H4 (cell line): Measurements from ENCODE around the gene MBNL2. TPM values are rescaled to one million over a fixed set of nuclear protein-coding genes. Genes with fewer than 3 reads are reported as not detected.

Experiments
- DNase-seq: peaks from one replicate; pipeline ENCODE4 v3.0.0-alpha.2; 2015; ENCODE audit warnings: low spot score
- total RNA-seq: library from RNA; depleted of rRNA; stranded (reverse); fragments of >200 nt; shearing (Covaris generic); gene quantifications from 2 replicates; pipeline ENCODE4 v1.2.3, GENCODE V29; 2014

Gene MBNL2
- total RNA-seq, 1 experiment from 2014 or later: 28.0 TPM

DNA sequence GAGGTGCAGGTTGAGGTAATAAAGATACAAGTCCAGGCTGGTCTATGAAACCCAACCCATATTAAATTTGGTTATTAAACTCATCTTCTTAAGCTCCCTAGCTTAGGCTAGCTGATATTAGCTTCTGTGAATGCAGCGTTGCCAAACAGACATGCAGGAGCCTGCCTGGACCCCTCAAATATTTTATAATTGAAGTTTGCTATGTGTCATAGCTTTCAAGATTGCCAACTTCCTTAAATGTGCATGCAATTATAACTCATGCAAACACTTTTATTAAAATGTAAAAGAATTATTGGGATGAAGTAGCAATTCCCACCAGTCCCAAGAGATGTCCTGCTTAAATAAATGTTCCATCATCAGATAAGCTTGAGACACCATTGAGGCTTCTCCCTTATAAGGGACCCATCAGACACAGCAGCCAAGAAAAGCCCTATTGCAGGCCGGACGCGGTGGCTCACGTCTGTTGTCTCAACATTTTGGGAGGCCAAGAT lies 51.3 kb downstream of the MBNL2 start:
- no peak for DNase-seq

DNA sequence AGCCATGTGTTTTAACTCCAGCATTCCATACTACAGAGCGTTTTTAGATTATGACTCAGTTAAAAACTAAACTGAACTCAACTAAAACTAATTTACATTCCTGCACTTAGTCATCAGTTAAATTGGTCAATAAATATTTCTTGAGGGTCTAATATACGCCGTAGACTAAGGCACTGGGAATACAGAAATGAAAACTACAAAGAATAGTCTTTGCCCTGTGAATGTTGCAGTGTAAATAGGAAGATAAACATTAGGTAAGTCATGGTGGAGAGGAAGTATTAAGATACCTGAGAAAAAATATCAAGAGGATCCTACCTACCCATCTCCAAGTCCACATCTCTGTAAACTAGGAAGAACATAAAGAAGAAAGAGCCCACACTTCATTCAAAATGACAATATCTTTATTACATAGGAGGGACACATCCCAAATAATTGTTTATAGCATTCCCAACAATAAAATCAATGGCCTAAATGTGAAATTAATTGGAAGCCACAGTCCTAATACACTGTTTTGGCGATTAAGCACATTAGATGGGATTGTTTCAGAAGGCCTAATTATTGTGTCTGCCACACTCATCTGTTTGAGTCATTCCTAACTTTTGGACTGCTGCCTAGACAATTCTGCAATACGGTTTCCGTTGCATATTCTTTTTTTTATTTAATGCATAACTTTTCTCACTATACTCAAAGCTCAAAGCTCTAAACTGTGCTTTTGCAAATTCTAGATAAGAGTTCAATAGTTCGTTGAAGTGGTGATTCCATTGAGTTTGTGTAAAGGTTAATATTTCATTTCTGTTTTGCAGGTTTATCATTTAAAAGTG lies 52.9 kb downstream of the MBNL2 start:
- peak; percentile 21 for DNase-seq

DNA sequence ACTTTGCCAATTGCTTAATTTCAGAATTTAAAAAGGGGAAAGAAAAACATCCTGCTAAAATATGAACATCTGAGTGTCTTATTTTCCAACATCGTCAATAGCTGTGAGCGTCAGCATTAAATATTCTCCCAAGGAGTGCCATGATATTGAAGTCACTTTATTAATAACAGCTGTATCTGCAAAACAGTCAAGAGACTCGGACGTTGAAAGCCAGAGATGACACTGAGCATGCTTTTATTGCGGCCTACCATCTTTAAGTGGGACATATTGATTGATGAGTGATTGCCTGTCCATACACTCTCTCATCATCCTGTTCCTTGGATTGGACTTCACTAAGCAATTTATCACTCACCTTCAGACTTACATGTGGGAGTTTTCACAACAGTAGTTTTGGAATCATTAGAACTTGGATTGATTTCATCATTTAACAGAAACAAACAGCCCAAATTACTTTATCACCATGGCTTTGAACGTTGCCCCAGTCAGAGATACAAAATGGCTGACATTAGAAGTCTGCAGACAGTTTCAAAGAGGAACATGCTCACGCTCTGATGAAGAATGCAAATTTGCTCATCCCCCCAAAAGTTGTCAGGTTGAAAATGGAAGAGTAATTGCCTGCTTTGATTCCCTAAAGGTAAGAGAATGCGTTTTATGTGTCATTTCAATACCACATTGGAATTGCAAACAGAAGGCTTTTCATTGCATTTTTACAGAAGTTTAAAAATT lies 53.8 kb downstream of the MBNL2 start:
- no peak for DNase-seq

DNA sequence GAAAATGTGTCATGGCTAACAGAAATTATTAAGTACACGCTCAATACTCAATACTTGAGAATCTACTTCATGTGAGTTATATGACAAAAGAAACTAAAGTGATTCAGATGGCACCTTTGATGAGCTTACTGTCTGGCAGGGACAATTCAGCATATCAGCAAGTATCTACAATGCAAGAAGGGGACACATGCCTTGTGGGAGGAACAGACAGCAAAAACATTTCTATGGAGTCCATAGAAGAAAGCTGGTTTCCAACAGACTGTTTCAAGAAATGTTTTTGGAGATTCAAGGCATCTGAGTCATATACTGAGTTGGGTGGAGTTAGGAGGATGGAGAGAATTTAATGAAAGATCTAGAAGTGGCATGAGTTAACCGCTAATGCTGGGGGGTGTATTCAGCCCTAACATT lies 54.7 kb downstream of the MBNL2 start:
- DNase-seq: no peak

DNA sequence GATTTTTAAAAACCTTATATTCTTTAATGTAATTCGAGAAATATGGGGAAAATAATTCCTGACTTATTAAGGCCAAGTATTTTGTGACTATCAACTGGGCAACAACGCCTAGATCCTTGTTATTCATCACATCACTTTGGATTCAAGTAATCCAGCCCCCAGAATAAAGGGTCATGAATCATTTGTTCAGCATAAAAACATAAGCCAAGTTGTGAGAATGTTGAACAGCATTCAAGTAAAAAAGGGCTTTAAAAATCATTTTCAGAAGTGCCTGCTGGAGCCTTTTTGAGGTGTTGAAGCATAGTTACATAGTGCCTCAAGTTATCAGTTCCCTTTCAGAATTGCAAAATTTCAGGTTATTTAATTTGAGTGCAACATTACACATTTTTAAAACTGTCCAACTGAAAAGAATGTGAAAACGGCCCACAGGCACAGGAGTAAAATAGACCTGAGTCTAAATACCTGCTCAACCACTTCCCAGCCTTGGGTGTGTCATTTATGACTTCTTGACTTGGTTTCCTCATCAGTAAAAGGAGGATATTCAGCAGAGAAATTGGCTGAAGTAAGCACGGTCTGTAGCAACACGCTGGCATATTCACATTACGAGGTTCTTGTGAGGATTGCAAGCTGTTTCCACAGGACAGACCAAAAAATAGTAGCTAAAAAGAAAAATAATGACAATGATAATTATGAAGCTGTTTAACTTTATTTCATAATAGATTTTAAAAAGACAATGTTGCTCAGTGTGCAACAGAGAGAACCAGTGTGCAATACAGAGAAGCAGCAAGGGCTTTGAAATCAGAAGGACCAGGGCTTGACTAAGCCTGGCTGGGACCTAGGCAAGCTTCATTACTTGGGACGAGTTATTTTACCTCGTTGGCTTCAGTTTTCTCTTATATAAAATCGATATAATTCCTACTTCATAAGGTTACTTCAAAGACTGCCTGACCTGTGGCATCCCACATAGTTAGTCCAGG lies 56.6 kb downstream of the MBNL2 start:
- no peak for DNase-seq

DNA sequence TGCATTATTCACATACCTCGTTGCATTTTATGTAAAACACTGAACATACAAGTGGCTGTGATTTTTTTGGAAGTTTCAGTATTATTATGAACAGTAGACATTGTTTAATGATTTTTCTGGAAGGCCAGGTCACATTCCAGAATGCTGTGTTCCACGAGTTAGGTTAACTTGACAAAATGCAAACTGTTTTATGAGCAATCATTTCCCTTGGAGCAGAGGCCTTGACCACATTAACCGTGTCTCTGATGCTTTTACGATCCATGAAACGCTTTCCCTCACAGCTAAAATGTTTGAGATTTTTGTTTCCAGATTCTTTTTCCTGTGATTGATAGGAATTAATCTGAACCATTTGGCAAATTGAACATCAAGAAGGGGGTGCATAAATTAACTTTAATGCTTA lies 57.8 kb downstream of the MBNL2 start:
- no peak for DNase-seq

DNA sequence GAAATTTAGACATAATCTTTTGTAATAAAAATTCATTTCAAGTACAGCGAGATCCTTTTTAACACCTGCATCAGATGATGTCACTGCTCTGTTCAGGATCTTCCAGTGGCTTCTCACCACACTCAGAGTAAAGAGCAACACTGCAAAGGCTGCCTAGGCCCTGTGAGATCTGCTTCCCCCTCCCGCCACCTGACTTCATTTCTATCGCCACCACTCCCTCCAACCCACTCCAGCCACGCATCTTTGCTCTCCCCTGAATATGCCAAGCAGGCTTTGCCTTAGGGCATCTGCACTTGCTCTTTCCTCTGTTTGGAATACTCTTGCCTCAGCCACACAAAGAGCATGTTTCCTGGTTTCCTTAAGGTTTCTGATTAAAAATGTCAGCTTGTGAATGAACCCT lies 58.3 kb downstream of the MBNL2 start:
- no peak for DNase-seq

DNA sequence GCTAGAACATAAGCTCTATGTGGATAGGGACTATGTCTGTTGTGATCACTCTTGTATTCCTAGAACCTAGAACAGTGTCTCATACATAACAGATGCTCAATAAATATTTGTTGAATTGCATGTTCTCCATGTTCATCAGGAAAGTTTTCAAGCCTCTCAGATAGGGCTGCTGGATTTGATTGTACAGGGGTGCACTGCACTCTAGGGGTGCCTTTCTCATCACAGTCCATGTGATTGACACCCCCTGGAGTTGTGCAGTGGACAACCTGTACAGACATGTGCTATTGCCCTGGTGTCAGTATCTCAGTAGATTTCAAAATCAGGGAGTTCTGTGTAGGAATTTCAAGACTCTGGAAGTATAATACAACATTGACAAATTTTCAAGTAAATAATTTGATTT lies 58.9 kb downstream of the MBNL2 start:
- no peak for DNase-seq

DNA sequence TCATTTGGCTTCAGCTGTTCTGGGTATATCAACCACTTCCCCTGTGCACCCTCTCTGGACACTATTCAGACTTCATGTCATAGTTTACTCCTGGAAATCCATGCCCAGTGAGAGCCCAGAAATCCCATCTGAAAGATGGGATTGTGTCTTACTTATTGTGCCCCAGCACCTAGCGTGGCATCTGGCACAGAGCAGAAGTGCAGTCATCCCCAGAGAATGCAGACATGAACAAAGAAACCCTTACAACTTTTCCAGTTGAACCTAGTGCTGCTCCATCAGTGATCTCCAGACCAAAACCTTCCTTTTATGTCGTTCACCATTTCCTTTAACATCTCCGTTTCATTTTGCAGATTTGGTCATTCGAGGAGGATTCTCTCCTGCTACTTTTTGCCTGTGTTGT lies 60.6 kb downstream of the MBNL2 start:
- no peak for DNase-seq

DNA sequence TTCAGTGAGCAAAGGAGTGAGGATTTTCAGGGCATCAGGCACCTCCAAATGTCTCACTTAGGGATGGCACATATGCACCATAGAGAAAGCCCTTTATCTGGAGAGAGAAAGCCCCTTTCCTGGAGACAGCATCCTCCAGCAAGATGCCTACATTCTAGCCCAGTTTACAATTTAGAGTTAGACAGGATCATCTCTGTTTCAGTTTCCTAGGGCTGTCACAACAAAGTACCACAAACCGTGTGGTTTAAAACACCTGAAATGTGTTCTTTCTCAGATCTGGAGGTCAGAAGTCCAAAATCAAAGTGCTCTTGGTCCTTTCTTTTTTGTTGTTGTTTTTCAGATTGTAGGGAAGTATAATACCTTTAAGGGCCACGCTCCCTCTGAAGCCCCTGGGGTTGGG lies 61.8 kb downstream of the MBNL2 start:
- DNase-seq: no peak

DNA sequence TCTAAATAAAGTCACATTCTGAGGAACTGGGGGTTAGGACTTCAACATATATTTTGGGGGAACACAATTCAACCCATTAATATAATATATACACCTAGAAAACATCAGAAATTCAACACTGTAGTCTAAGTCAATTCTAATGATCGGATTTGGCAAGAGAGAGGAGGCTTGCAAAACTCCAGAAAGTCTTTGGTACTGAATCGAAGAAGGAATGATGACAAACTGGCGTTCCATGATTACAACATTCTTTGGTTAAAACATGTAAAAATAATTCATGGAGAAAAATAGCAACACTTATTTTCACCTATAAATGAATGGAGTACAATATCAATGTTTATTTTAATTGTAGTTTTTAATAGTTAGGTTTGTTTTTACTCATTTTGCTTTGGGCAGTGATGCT lies 62.4 kb downstream of the MBNL2 start:
- no peak for DNase-seq

DNA sequence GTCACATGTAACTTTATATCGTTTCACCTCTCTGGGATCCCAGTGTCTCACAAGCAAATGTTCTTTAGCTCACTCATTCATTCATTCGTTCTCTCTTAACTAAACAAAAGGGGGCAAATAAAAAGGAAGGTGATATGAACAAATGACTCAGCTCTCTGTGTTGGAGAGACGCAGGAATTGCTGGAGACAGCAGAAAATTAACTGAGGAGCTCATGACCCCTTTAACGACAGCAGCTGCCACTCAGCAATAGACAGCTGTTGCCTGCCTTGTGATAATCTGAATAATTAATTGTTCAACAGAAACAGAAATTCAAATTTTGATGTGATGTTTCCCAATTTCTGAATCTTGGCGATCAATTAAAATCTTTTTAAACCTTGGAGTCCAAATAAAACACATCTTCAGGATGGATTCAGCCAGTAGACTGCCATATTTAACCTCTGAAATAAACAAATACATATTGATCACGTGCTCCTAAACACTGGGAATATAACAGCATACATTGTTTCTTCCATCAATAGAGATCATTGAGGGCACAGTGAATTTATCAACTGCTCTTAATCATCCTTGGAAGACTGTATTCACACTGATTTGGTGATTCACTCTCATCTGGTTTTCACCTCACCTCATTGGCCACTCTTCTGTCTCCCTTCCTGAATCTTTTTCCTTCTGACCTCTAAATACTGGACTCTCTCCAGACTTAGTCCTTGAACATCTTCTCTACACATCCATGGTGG lies 63.3 kb downstream of the MBNL2 start:
- no peak for DNase-seq

DNA sequence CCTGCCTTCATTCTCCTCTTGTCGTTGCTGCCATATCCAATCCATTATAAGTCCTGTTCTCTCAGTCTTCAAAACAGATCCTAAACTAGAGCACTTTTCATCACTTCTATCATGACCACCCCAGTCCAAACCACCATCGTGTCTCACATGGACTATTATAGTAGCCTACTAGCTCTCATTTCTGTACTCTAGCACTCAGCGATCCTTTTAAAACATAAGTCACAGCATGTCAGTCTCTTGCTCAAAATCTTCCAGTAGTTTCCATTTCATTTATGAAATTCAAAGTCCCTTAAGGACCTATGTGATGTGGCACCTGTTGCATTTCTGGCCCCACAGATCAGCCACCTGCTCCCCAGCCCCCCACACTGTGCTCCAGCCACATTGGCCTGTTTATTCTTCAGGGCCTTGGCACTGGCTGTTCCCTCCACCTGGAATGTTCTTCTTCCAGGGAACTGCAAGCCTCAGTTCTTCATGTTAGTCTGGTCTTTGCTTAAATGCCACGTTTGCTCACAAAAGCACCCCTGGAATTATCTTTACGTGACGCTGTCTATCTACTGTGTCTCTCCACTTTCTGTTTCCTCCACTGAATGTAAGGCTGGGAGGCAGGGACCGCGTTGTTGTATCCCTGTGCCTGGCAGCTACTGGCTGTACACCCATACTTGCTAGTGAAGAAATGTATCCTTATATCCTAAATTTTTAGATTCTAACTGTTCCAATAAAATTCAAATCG lies 64.3 kb downstream of the MBNL2 start:
- DNase-seq: no peak

DNA sequence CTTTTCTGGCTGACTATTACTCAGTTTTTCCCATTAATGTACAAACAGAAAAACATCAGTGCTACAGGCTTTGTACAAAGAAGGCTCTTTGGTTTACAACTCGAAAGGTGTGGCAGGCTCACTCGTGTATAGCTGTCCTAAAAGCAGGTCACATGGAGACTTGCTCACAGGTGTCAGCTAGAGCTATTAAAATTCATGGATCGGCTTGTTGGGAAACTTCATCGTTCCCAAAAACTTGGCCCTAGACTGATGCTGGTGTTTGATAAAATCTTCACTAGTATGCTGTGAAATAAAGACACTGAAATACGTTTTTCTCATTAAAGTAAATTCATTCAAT lies 64.9 kb downstream of the MBNL2 start:
- no peak for DNase-seq

DNA sequence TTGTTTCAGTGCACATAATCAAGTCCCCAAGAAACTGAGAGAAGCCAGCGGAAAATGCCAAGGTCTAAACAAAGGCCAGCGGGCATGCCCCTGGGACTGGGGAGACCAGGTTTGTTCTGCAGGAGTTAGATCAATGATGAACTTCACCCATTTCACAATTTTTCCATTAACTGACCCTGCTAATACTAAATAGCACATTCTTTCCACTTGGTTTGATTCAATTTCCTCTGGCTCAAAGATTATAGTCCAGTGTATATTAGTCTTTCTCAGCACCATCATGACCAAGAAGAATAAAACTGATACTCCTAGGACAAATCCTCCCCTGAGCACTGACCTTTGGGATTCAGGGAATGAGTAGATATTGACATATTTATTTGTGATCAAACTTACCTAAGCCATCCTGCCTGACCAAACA lies 66.4 kb downstream of the MBNL2 start:
- DNase-seq: no peak

DNA sequence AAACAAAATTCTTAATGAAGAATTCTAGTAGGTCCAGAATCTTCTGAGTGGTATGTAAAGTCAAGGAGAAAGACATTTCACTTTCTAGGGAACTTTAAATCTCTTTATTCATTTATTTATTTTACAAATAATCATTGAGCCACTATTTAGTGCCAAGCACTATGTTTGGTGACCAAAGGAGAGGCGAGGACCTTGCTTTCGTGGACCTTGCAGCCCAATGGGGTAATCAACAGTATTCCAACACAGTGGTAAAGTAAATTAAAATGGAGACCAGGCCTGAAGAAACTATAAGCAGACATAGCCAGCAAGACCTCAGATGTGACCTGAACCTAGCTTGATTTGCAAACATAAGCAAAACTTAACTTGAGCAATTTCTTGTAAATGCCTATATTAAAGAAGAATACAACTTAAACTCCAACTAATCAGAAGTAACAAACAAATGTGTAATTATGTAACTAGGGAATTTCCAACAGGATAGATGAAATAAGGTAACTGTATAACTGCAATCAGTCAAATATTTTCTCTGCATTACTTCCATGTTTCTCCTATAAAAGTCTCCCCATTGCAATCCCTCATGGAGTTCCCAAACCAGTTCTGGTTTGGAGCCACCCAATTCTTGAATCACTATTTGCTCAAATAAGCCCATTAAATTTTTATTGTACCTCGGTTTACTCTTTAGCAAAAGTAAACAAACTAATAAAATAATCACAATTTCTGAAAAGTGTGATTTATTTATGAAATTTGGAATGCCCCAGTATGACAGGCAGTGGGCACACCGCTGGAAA lies 67.6 kb downstream of the MBNL2 start:
- no peak for DNase-seq

DNA sequence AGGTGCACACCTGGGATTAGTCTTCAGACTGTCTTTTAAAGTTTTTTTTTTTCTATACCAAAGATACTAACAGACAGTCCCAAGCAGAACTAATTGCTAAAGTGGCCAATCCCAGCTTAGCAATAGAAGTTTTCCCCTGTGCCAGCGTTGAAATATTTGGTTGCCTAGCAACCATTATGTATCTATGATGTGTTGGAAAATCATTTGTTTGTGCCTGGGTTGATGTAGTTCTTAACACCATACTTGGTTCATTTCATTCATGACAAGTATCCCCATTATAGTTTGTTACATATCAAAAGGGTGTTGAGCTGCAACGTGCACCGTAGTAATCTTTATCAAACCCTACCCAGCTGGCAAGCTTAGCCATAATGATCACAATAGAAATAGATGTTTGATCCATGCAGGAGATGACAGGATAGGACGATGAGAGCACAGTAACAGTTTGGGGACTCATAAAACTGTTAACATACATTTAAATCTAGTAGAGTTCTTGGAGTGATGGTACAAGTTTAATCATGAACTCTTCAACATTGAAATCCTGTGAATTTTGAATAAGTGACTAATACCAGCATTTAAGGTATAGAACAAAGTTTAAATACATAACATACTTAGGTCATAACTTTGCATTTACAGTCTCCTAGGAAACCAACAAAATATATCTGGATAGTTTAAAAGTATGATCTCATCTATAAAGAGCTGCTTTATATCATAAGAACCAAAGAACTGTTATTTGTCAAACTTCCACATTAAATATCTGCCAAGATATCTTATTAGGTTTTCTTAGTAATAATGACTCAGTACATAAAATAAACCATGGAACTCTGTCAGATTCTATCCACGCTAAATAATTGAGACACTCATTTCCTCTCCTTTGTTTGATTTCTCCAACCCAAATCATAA lies 73.4 kb downstream of the MBNL2 start:
- no peak for DNase-seq

DNA sequence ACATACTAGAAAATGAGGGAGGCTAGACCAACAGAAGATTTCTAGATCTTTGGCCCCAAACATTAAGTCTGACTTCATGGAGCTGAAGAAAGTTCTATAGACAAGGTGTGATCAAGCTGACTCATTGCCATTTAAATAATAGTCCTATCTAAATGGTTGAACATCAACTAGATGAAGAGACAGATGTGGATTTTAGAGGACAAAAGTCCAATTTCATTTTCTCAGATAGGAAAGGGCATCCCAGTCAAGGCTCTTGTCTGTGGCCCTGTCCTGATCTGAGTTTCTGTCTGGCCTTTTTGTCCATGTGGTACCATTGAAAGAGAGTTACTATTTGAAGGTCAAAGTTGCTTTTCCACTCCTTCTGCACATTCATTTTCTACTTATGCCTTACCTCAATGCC lies 74.6 kb downstream of the MBNL2 start:
- no peak for DNase-seq

DNA sequence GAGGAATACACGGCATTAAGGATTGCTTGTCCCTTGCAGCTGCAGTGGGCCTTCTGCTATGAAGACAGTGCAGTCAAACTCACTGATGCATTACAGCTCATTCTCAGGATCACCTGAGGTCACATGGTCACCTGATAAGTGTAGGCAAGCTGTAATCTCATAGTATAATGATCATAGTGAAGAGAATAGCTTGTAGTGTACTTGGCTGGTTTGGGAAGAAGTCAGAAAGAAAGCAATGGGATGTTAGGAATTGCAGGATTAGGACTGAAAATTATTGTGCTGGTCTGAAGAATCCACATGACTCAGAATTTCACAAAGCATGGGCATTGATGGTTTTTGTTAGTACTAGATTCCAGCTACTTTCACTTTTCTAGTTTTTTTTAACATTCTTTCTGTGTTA lies 76.7 kb downstream of the MBNL2 start:
- no peak for DNase-seq
